HUES6 (cell line): Measurements from ENCODE around the gene MAST2.

ENCODE experiments used
- H3K27ac ChIP-seq: 2 replicates; pipeline ENCODE4 v1.7.0; 2013; ENCODE audit warnings: low read depth, mild to moderate bottlenecking, low read length, inconsistent platforms
- H3K27me3 ChIP-seq: 2 replicates; pipeline ENCODE4 v1.6.1; 2013; ENCODE audit warnings: low read length; ENCODE audit not compliant: control insufficient read depth, insufficient read depth
- H3K36me3 ChIP-seq: 2 replicates; pipeline ENCODE4 v1.6.1; 2013; ENCODE audit warnings: low read length; ENCODE audit not compliant: control insufficient read depth, insufficient read depth
- H3K4me1 ChIP-seq: 2 replicates; pipeline ENCODE4 v1.6.1; 2013; ENCODE audit warnings: low read length; ENCODE audit not compliant: control insufficient read depth, insufficient read depth
- H3K4me3 ChIP-seq: 2 replicates; pipeline ENCODE4 v1.5.1; 2013; ENCODE audit warnings: low read depth, low read length
- H3K9ac ChIP-seq: one replicate; pipeline ENCODE4 v1.6.1; 2013; ENCODE audit warnings: mild to moderate bottlenecking, low read length
- H3K9me3 ChIP-seq: 2 replicates; pipeline ENCODE4 v1.6.1; 2013; ENCODE audit warnings: low read depth, low read length; ENCODE audit not compliant: control insufficient read depth, insufficient read depth

The MAST2 gene

GRCh38 chr1:46026531-46026930 is 223.1 kb downstream of the MAST2 start:
- H3K27me3 ChIP-seq = no peaks in the 10 kb centered on the region
- no peak overlapping the region for H3K4me3 ChIP-seq
- H3K9me3 ChIP-seq = peaks cover 9% of the 10 kb centered on the region
- H3K27ac ChIP-seq = no peak overlapping the region
- H3K9ac ChIP-seq = no peak overlapping the region
- peaks cover 86% of the 10 kb centered on the region for H3K36me3 ChIP-seq
- H3K4me1 ChIP-seq = no peaks in the 10 kb centered on the region

GRCh38 chr1:46027788-46028573 is 224.6 kb downstream of the MAST2 start:
- Histone ChIP-seq H3K27me3 (no peaks in the 10 kb centered on the region), H3K36me3 (peaks cover 84% of the 10 kb centered on the region), H3K27ac (no peak overlapping the region), H3K9me3 (peaks cover 9% of the 10 kb centered on the region), H3K4me1 (no peaks in the 10 kb centered on the region), H3K4me3 (no peak overlapping the region), H3K9ac (no peak overlapping the region)

- no peaks in the 10 kb centered on the region for H3K9me3 ChIP-seq
- no peak overlapping the region for H3K4me3 ChIP-seq
- H3K36me3 ChIP-seq = peaks cover 82% of the 10 kb centered on the region
- no peaks in the 10 kb centered on the region for H3K4me1 ChIP-seq
- H3K27me3 ChIP-seq = no peaks in the 10 kb centered on the region
- H3K9ac ChIP-seq = no peak overlapping the region
- H3K27ac ChIP-seq = no peak overlapping the region
Measured at GRCh38 chr1:46030074-46030870, 226.9 kb downstream of the MAST2 start.

GRCh38 chr1:46030876-46031660 is 227.7 kb downstream of the MAST2 start:
- H3K9ac ChIP-seq = no peak overlapping the region
- H3K27ac ChIP-seq = no peak overlapping the region
- peaks cover 76% of the 10 kb centered on the region for H3K36me3 ChIP-seq
- H3K4me1 ChIP-seq = no peaks in the 10 kb centered on the region
- no peaks in the 10 kb centered on the region for H3K27me3 ChIP-seq
- H3K4me3 ChIP-seq = no peak overlapping the region
- no peaks in the 10 kb centered on the region for H3K9me3 ChIP-seq

- Histone ChIP-seq H3K27me3 (no peaks in the 10 kb centered on the region), H3K4me1 (peaks cover 8% of the 10 kb centered on the region; the same call in 1 of the 2 replicates), H3K9me3 (no peaks in the 10 kb centered on the region), H3K27ac (no peak overlapping the region), H3K36me3 (peaks cover 47% of the 10 kb centered on the region), H3K4me3 (no peak overlapping the region), H3K9ac (no peak overlapping the region)
Measured at GRCh38 chr1:46034601-46035516, 231.4 kb downstream of the MAST2 start.

- Histone ChIP-seq H3K4me3 (no peak overlapping the region), H3K9ac (no peak overlapping the region), H3K36me3 (peaks cover 24% of the 10 kb centered on the region), H3K27ac (no peak overlapping the region), H3K4me1 (peaks cover 14% of the 10 kb centered on the region; the same call in 1 of the 2 replicates), H3K9me3 (no peaks in the 10 kb centered on the region), H3K27me3 (no peaks in the 10 kb centered on the region)
Measured at GRCh38 chr1:46036894-46037839, 233.8 kb downstream of the MAST2 start.

- Histone ChIP-seq H3K27me3 (no peaks in the 10 kb centered on the region), H3K36me3 (peaks cover 8% of the 10 kb centered on the region), H3K4me3 (no peak overlapping the region), H3K4me1 (peaks cover 38% of the 10 kb centered on the region), H3K9ac (no peak overlapping the region), H3K9me3 (no peaks in the 10 kb centered on the region), H3K27ac (no peak overlapping the region)
Measured at GRCh38 chr1:46039571-46040052, 236.2 kb downstream of the MAST2 start.

- Histone ChIP-seq H3K4me3 (no peak overlapping the region), H3K27me3 (no peaks in the 10 kb centered on the region), H3K36me3 (no peaks in the 10 kb centered on the region; the same call in 1 of the 2 replicates), H3K9me3 (no peaks in the 10 kb centered on the region), H3K27ac (no peak overlapping the region), H3K4me1 (peaks cover 40% of the 10 kb centered on the region), H3K9ac (no peak overlapping the region)
Measured at GRCh38 chr1:46041551-46041950, 238.1 kb downstream of the MAST2 start.

- Histone ChIP-seq H3K9ac (no peak overlapping the region), H3K4me1 (peaks cover 36% of the 10 kb centered on the region), H3K27me3 (no peaks in the 10 kb centered on the region), H3K27ac (no peak overlapping the region), H3K4me3 (no peak overlapping the region), H3K36me3 (no peaks in the 10 kb centered on the region; the same call in 1 of the 2 replicates), H3K9me3 (no peaks in the 10 kb centered on the region)
Measured at GRCh38 chr1:46041974-46042373, 238.6 kb downstream of the MAST2 start.
